NCI-H2171 treated with DMSO at 0.1 percent for 48 hours (cell line): ENCODE measurements around the gene TSEN34.
"Not testable (repeated sequence)": the region's sequence is repeated elsewhere in the genome, so short reads cannot be mapped to it uniquely, and the experiment has no call there.

Experiments
- DNase-seq: peaks from one replicate; lab custom pipeline; 2025; lab: John Stamatoyannopoulos, UW

TSEN34 gene

DNA sequence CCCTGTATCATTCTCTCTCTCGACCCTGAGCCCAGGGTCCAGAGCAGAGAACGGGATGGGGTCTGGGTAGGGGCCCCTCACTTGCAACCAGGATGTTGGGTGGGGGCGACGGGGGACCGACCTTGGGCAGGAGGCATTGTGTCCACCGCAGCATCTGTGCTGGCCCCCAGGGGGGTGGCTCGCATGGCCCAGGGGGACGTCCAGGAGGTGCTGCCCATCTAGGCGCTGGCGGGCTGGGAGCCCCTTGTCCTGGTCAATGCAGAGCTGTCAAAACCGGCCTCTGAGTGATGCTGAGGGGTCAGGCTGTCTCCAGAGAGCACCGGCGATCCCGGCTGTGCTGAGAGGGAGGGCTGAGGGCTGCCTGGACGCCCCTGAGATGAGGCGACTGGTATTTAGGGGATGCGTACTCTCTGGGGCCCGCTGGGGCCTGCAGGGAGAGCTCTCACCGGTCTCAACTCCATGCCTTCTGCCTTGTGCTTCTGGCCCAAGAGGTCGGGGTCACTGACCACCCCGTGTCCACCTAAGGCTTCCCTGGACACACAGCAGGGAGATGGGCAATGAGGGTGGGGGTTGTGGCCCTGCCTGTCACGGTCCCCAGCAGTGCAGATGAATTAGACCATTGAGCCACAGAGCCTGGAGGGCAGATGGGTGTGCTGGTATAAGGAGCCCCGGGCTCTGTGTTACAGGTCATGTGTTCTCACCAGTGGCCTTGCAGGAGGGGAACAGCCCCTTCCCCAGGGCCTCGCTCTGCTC is 18.1 kb downstream of the TSEN34 start:
- DNase-seq: no peak

GRCh38 chr19:54209811-54210494 is 18.8 kb downstream of the TSEN34 start:
- DNase-seq: peak; percentile 66

- DNase-seq: no peak
These were observed 20.1 kb downstream of the TSEN34 start for GRCh38 chr19:54211235-54211634.

DNA sequence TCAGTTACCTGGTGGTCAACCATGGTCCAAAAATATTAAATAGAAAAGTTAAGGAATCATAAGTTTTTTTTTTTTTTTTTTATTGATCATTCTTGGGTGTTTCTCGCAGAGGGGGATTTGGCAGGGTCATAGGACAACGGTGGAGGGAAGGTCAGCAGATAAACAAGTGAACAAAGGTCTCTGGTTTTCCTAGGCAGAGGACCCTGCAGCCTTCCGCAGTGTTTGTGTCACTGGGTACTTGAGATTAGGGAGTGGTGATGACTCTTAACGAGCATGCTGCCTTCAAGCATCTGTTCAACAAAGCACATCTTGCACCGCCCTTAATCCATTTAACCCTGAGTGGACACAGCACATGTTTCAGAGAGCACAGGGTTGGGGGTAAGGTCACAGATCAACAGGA is 23.1 kb downstream of the TSEN34 start:
- not testable (repeated sequence) for DNase-seq

GRCh38 chr19:54214734-54215133 is 23.6 kb downstream of the TSEN34 start:
- not testable (repeated sequence) for DNase-seq

DNA sequence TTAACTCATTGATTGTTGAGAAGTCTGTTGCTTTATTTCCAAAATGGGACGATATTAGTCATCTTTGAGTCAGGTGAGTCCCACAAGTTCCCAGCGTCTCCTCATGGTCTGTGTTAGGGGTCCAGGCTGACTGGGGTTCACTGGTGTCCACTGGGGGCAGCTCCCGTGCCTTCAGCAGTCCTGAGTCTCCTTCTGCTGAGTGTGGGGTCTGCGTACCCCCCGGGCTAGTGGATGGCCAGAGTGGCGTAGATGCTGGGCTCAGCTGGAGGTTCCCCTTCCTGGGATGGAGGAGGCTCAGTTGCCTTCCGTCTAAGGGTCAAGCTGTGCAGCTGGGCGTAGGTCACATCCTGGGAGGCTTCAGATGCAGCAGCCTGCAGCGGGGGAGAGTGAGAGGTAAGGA is 25.8 kb downstream of the TSEN34 start:
- DNase-seq: no peak

GRCh38 chr19:54217517-54218247 is 26.6 kb downstream of the TSEN34 start:
- not testable (repeated sequence) for DNase-seq

DNA sequence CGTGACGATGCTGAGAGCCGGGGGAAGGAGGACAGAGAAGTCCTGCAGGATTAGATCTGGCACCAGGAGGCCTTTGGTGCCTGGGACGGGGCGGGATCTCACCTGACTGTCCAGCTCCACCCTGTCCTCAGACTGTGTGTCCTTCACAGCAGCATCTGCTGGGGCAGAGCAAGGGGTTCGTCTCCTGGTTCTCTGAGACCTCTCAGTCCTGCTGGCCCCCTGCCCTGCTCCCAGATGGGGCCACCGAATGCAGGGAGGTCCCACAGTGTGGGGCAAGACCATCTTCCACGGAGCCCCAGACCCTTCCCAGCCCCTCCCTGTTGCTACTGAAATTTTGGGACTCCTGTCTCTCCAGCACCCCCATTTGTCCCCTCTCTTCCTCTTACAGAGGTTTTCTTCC is 27.2 kb downstream of the TSEN34 start:
- DNase-seq: no peak

- DNase-seq: no peak
These were observed 28.0 kb downstream of the TSEN34 start for GRCh38 chr19:54218960-54219661.

- DNase-seq: not testable (repeated sequence)
These were observed 28.6 kb downstream of the TSEN34 start for GRCh38 chr19:54219702-54220101.

GRCh38 chr19:54221947-54222346 is 30.8 kb downstream of the TSEN34 start:
- not testable (repeated sequence) for DNase-seq

DNA sequence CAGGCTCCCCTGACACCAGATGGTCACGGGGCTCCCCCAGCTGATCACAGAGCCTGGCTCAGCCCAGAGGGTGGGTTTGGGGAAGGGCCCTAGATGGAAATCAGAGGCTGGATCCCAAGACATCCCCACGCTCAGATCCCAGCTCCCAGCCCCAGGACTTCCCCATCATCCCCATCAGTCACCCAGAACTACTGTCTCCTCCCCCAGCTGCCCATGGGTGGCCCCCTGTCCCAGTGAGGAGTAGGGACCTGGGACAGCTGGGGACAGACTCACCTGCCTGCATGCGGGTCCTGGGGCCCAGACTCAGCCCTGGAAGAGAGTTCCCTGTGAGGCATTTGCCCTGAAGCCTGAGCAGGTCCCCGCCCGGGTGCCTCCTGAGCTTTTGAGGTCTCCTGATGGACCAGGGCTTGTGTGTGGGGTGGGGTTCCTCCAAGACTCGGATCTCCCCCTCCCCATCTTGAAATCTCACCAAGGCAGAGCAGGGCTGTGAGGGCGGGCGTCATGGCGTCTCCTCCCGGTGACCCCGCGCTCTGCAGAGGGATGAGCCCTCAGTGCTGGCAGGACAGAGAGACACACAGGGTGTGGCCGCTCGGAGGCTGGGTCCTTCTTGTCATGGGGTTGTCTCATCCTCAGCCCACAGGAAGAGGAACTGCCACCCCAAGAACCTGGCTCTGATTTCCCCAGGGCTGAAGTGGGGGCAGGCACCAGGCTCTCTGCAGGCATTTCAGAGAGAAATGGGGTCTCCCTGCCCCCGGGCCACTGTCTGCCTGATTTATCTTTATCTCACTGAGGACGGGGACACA is 31.6 kb downstream of the TSEN34 start, which contains the start of gene LILRB3:
LILRB3 (minus strand) TSS at position 534 of the 803 bp plus-strand sequence; CDS start at position 503, 31 bp downstream.
- DNase-seq: not testable (repeated sequence)

- not testable (repeated sequence) for DNase-seq
These were observed 32.3 kb downstream of the TSEN34 start for GRCh38 chr19:54223277-54223936.

DNA sequence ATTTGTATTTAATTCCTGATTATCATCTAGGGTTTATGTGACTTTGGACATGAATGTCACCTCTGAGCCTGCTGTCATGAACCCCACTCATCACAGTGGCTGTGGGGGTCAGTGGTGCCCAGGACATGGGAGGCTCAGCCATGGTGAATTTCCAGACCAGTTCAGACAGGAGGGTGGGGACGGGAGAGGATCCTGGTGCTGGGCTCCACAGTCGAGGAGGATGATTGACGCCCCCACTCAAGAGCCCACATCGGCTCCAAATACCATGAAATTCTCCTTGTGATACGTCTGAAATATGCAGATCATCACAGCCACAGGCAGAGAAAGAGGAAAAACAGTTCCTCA is 32.8 kb downstream of the TSEN34 start:
- DNase-seq: not testable (repeated sequence)

DNA sequence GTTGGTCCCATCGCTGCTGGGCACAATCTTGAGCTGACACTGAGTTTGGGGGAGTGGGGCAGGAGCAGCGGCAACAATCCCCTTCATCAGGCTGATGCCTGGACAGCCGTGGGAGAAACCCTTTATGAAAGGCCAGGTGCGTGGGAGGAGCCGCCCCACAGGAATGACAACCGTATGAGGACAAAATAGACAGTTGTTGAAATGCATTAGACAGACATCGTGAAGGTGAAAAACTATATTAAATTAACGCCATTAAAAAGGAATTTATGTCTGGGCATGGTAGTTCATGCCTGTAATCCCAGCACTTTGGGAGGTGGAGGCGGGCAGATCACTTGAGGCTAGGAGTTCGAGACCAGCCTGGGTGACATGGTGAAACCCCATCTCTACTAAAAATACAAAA is 33.5 kb downstream of the TSEN34 start:
- DNase-seq: not testable (repeated sequence)

- no peak for DNase-seq
These were observed 38.0 kb downstream of the TSEN34 start for GRCh38 chr19:54229146-54229545.

DNA sequence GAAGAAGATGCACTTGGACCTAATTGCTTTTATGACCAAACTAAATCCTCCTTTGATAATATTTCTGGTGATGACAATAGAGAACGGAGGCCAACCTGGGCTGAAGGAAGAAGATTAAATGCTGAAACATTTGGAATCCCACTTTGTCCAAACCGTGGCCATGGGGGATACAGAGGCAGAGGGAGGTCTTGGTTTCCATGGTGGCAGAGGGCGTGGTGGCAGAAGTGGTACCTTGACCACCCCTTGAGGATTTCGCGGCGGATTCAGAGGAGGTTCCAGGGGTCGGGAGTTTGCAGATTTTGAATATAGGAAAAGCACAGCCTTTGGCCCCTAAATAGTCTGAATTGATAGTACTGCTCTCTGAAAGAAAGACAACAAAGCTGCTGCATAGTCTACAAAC is 38.9 kb downstream of the TSEN34 start:
- DNase-seq: no peak

- peak; percentile 18 for DNase-seq
These were observed 40.2 kb downstream of the TSEN34 start for GRCh38 chr19:54231077-54231931.

- DNase-seq: no peak
These were observed 42.8 kb downstream of the TSEN34 start for GRCh38 chr19:54233941-54234340.
